Sigmoid colon (tissue), 4 donors: Measurements from ENCODE around the gene NTNG1.

Experiments used
- CTCF ChIP-seq, 4 experiments: fragments of 450-650 bp in 3 of 4; fragments of 200-600 bp in 1 of 4; IDR thresholded peaks; one replicate each; pipeline ENCODE4 v1.5.1; 2016 to 2019; ENCODE audit warnings: antibody characterized with exemption in 4 of 4, mild to moderate bottlenecking in 3 of 4, moderate library complexity in 2 of 4
- EP300 ChIP-seq, 4 donors: sonication (generic); formaldehyde crosslinking; IDR thresholded peaks; one replicate each; pipeline ENCODE4 v1.6.1; 2017; ENCODE audit warnings: antibody characterized with exemption in 4 of 4
- POLR2A ChIP-seq, 2 donors: fragments of 450-650 bp; IDR thresholded peaks; one replicate each; pipeline ENCODE4 v1.6.1; 2016; ENCODE audit warnings: antibody characterized with exemption in 2 of 2, mild to moderate bottlenecking in 2 of 2, moderate library complexity in 2 of 2
- POLR2AphosphoS5 ChIP-seq, 4 donors: sonication (generic); formaldehyde crosslinking; IDR thresholded peaks; one replicate each; pipeline ENCODE4 v1.6.1; 2017; ENCODE audit warnings: antibody characterized with exemption in 4 of 4

DNA sequence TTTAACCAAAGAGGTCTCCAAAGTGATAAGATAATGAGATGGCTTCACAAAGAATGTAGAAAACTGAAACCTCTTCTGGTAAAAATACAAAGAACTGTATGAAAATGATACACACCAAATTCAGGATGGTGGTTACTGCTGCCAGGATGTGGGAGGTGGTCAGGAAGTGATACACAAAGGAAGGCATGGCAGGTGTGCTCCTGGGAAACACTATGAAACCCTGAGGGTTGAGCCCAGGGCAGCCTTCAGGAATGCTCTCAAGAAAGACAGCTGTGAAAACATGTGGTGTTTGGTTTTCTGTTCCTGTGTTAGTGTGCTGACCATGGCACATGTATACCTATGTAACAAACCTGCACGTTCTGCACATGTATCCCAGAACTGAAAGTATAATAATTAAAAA is 109.3 kb downstream of the NTNG1 start:
- TF ChIP-seq POLR2A (IDR thresholded peaks at IDR 0.05) (no peak), CTCF (IDR thresholded peaks at IDR 0.05) (no peak), POLR2AphosphoS5 (IDR thresholded peaks at IDR 0.05) (no peak), EP300 (IDR thresholded peaks at IDR 0.05) (no peak)
